Peyer's patch (tissue), 4 donors: Measurements from ENCODE around the gene C2. TPM values are rescaled to one million over a fixed set of nuclear protein-coding genes. Genes with fewer than 3 reads are reported as not detected.

Source experiments
- DNase-seq, 3 donors: peaks; one replicate each; pipeline ENCODE4 v3.0.0-alpha.2; 2017 to 2019
- H3K27ac ChIP-seq, 4 donors: fragments of 200-600 bp; sonication (generic); one replicate each; pipeline ENCODE4 v1.5.1; 2016 to 2019
- H3K27me3 ChIP-seq, 2 donors: fragments of 200-600 bp; sonication (generic); one replicate each; pipeline ENCODE4 v1.5.1; 2019
- H3K36me3 ChIP-seq, 3 donors: fragments of 200-600 bp; sonication (generic); one replicate each; pipeline ENCODE4 v1.5.1; 2016 to 2019
- H3K4me1 ChIP-seq, 4 donors: fragments of 200-600 bp; sonication (generic); one replicate each; pipeline ENCODE4 v1.5.1; 2016 to 2019
- H3K4me3 ChIP-seq, 4 donors: fragments of 200-600 bp; sonication (generic); 1 replicate in 3 of 4; 2 replicates in 1 of 4; pipeline ENCODE4 v1.5.1; 2016 to 2019; ENCODE audit warnings: mild to moderate bottlenecking in 1 of 4
- H3K9me3 ChIP-seq, 4 donors: fragments of 200-600 bp; sonication (generic); one replicate each; pipeline ENCODE4 v1.5.1; 2016 to 2019; ENCODE audit warnings: mild to moderate bottlenecking in 1 of 4
- POLR2A ChIP-seq, 2 donors: fragments of 450-650 bp; IDR thresholded peaks; one replicate each; pipeline ENCODE4 v1.5.1; 2017; ENCODE audit warnings: antibody characterized with exemption in 2 of 2, mild to moderate bottlenecking in 2 of 2, moderate library complexity in 2 of 2
- total RNA-seq, 4 donors: library from RNA; depleted of rRNA; stranded (reverse); fragments of >200 nt; gene quantifications; one replicate each; pipeline ENCODE4 v1.1.0, GENCODE V29; 2016
- TF ChIP-seq, protein P1 (sequence below), 6 experiments: fragments of 450-650 bp in 4 of 6; fragments of 200-600 bp in 2 of 6; sonication (generic) in 1 of 6; IDR thresholded peaks; one replicate each; pipeline ENCODE4 v1.5.1; 2017 to 2019; ENCODE audit warnings: antibody characterized with exemption in 6 of 6, mild to moderate bottlenecking in 3 of 6, moderate library complexity in 1 of 6

C2 gene
- total RNA-seq, 4 donors from 2014 or later: 15.3 to 63.2 (median 38.4) TPM

GRCh38 chr6:31899215-31899614 lies 28.3 kb upstream of the C2 start:
- no peaks in the 10 kb centered on the region for H3K27me3 ChIP-seq
- no peak for DNase-seq
- H3K4me1 ChIP-seq: peaks cover 0 to 40% (median 12%) of the 10 kb centered on the region in 4 donors
- no peak overlapping the region for H3K4me3 ChIP-seq
- H3K9me3 ChIP-seq: no peaks in the 10 kb centered on the region
- TF ChIP-seq, protein P1, sequence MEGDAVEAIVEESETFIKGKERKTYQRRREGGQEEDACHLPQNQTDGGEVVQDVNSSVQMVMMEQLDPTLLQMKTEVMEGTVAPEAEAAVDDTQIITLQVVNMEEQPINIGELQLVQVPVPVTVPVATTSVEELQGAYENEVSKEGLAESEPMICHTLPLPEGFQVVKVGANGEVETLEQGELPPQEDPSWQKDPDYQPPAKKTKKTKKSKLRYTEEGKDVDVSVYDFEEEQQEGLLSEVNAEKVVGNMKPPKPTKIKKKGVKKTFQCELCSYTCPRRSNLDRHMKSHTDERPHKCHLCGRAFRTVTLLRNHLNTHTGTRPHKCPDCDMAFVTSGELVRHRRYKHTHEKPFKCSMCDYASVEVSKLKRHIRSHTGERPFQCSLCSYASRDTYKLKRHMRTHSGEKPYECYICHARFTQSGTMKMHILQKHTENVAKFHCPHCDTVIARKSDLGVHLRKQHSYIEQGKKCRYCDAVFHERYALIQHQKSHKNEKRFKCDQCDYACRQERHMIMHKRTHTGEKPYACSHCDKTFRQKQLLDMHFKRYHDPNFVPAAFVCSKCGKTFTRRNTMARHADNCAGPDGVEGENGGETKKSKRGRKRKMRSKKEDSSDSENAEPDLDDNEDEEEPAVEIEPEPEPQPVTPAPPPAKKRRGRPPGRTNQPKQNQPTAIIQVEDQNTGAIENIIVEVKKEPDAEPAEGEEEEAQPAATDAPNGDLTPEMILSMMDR (IDR thresholded peaks at IDR 0.05): no peak
- no peak for TF ChIP-seq POLR2A (IDR thresholded peaks at IDR 0.05)
- H3K36me3 ChIP-seq: peaks cover 0 to 15% (median 0%) of the 10 kb centered on the region in 3 donors
- H3K27ac ChIP-seq: no peak overlapping the region

GRCh38 chr6:31899882-31900722 lies 27.4 kb upstream of the C2 start:
- no peak overlapping the region for H3K27ac ChIP-seq
- peak in 1 of 3 donors; percentile 49 for DNase-seq
- no peaks in the 10 kb centered on the region for H3K27me3 ChIP-seq
- H3K4me3 ChIP-seq: no peak overlapping the region
- H3K36me3 ChIP-seq: peaks cover 0 to 6% (median 0%) of the 10 kb centered on the region in 3 donors
- H3K4me1 ChIP-seq: peaks cover 0 to 40% (median 12%) of the 10 kb centered on the region in 4 donors
- no peaks in the 10 kb centered on the region for H3K9me3 ChIP-seq
- TF ChIP-seq, protein P1 (IDR thresholded peaks at IDR 0.05): no peak
- no peak for TF ChIP-seq POLR2A (IDR thresholded peaks at IDR 0.05)

GRCh38 chr6:31900917-31901414 lies 26.6 kb upstream of the C2 start:
- H3K36me3 ChIP-seq: no peaks in the 10 kb centered on the region
- no peak for TF ChIP-seq POLR2A (IDR thresholded peaks at IDR 0.05)
- TF ChIP-seq, protein P1 (IDR thresholded peaks at IDR 0.05): no peak
- no peaks in the 10 kb centered on the region for H3K27me3 ChIP-seq
- DNase-seq: peak in 1 of 3 donors; percentile 55
- no peaks in the 10 kb centered on the region for H3K9me3 ChIP-seq
- peaks cover 0 to 40% (median 12%) of the 10 kb centered on the region in 4 donors for H3K4me1 ChIP-seq
- peak overlapping the region; percentile 50 to 78 (median 68) for H3K4me3 ChIP-seq
- H3K27ac ChIP-seq: peak overlapping the region; percentile 67 to 91 (median 82)

DNA sequence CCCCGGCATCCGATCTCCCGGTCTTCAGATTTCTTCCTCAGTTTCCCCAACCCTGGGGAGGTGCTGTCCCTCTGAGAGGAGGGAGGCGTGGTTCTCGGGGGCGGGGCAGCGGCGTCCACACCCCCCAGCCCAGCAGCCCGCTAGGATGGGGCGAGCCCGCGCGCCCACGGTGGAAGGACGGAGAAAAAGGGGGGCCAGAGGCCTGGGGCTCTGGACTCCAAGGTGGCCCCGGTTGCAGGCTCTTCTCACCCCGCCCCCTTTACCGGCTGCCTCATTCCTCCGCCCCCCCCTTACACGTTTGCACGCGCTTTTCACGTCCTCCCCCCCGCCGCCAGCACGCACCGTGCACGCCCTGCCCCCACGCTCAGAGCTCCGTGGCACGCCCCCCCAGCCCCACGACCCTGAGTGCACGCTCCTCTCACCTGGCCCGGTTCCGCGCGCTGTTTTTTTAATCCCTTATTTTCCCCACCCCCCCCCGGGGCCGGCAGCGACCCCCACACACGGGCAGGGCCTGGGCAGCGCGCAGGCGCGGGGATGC lies 26.0 kb upstream of the C2 start:
- peak; percentile 72 to 85 (median 72) for DNase-seq
- Histone ChIP-seq H3K9me3 (no peaks in the 10 kb centered on the region), H3K27ac (peak overlapping the region; percentile 67 to 91 (median 82)), H3K27me3 (no peaks in the 10 kb centered on the region), H3K36me3 (no peaks in the 10 kb centered on the region), H3K4me1 (peaks cover 0 to 37% (median 10%) of the 10 kb centered on the region in 4 donors), H3K4me3 (peak overlapping the region; percentile 50 to 78 (median 68))
- TF ChIP-seq POLR2A (IDR thresholded peaks at IDR 0.05): no peak
- TF ChIP-seq, protein P1 (IDR thresholded peaks at IDR 0.05): no peak

- Histone ChIP-seq H3K4me3 (peak within 1 kb of the TSS; percentile 50 to 78 (median 68)), H3K4me1 (peaks cover 0 to 32% (median 10%) of the 10 kb centered on the region in 4 donors), H3K9me3 (no peaks in the 10 kb centered on the region), H3K36me3 (no peaks in the 10 kb centered on the region), H3K27me3 (no peaks in the 10 kb centered on the region), H3K27ac (peak within 1 kb of the TSS; percentile 67 to 91 (median 82))
- TF ChIP-seq POLR2A (IDR thresholded peaks at IDR 0.05): peak; percentile 55 to 60
- TF ChIP-seq, protein P1 (IDR thresholded peaks at IDR 0.05): peak in 3 of 6 experiments; percentile 18 to 29 (median 22)
- peak; percentile 88 to 96 (median 90) for DNase-seq
These were observed 25.4 kb upstream of the C2 start, which contains the start of gene ZBTB12 for GRCh38 chr6:31901953-31902643. TSS of gene ZBTB12 (minus strand) at chr6:31902086. CDS start at chr6:31901305, 781 bp downstream.
